GM23338 (cell line): ENCODE results near the gene PLXNA2.

Experiments
- CREB1 ChIP-seq: fragments of 250-450 bp; sonication (Bioruptor Pico); IDR thresholded peaks from 2 replicates; pipeline ENCODE4 v1.5.0; 2020; ENCODE audit warnings: low read depth, mild to moderate bottlenecking, moderate library complexity
- CTCF ChIP-seq, 2 experiments: fragments of 200-600 bp in 1 of 2; sonication (generic) in 1 of 2; conservative IDR thresholded peaks; 2 replicates each; pipeline versions ENCODE4 v1.5.1 to v1.6.1; 2016 to 2017; ENCODE audit warnings: antibody characterized with exemption in 2 of 2, low read depth in 2 of 2, mild to moderate bottlenecking in 2 of 2, moderate library complexity in 1 of 2
- EZH2 ChIP-seq: fragments of 200-600 bp; sonication (generic); IDR thresholded peaks from one replicate; pipeline ENCODE4 v1.8.0; 2017; ENCODE audit warnings: antibody characterized with exemption, mild to moderate bottlenecking, low read depth; ENCODE audit not compliant: unreplicated experiment
- EZH2phosphoT487 ChIP-seq: fragments of 200-600 bp; sonication (generic); IDR thresholded peaks from one replicate; pipeline ENCODE4 v1.8.1; 2018; ENCODE audit warnings: antibody characterized with exemption; ENCODE audit not compliant: unreplicated experiment
- JUNB ChIP-seq: IDR thresholded peaks from one replicate; pipeline ENCODE4 v1.6.1; 2016; ENCODE audit warnings: antibody characterized with exemption; ENCODE audit not compliant: unreplicated experiment
- NANOG ChIP-seq: IDR thresholded peaks from 2 replicates; pipeline ENCODE4 v1.6.1; 2016; ENCODE audit warnings: antibody characterized with exemption, borderline replicate concordance
- POLR2AphosphoS5 ChIP-seq: IDR thresholded peaks from 2 replicates; pipeline ENCODE4 v1.6.1; 2016; ENCODE audit warnings: antibody characterized with exemption, low read depth
- REST ChIP-seq: IDR thresholded peaks from one replicate; pipeline ENCODE4 v1.6.1; 2018; ENCODE audit warnings: antibody characterized with exemption; ENCODE audit not compliant: unreplicated experiment
- ZNF114 ChIP-seq: fragments of 250-450 bp; sonication (Bioruptor Pico); IDR thresholded peaks from 2 replicates; pipeline ENCODE4 v1.5.0; 2020; ENCODE audit warnings: mild to moderate bottlenecking, moderate library complexity
- ZNF331 ChIP-seq: fragments of 250-450 bp; sonication (Bioruptor Pico); IDR thresholded peaks from 2 replicates; pipeline ENCODE4 v1.5.0; 2020; ENCODE audit warnings: low read depth, mild to moderate bottlenecking, moderate library complexity
- TF ChIP-seq, protein P1 (sequence below): IDR thresholded peaks from 2 replicates; pipeline ENCODE4 v1.6.1; 2016; ENCODE audit warnings: antibody characterized with exemption

GRCh38 chr1:208079161-208079560 lies 165.0 kb downstream of the PLXNA2 start:
- TF ChIP-seq CTCF (conservative IDR thresholded peaks at IDR 0.05; ENCODE audit: low read depth in 2 of 2) (no peak), EZH2phosphoT487 (no peak), JUNB (no peak), EZH2 (no peak), POLR2AphosphoS5 (no peak), CREB1 (CRISPR knock-in tag) (no peak), REST (no peak), ZNF114 (no peak), NANOG (no peak), ZNF331 (CRISPR knock-in tag) (no peak)
- TF ChIP-seq, protein P1, sequence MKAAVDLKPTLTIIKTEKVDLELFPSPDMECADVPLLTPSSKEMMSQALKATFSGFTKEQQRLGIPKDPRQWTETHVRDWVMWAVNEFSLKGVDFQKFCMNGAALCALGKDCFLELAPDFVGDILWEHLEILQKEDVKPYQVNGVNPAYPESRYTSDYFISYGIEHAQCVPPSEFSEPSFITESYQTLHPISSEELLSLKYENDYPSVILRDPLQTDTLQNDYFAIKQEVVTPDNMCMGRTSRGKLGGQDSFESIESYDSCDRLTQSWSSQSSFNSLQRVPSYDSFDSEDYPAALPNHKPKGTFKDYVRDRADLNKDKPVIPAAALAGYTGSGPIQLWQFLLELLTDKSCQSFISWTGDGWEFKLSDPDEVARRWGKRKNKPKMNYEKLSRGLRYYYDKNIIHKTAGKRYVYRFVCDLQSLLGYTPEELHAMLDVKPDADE: no peak
